Measurements from ENCODE around the gene EXOC6B. TPM values are rescaled to one million over a fixed set of nuclear protein-coding genes. Genes with fewer than 3 reads are reported as not detected.

Gene EXOC6B
- total and polyA plus RNA-seq, 8 donors, result 3.4 to 57.2 (median 27.1) TPM

DNA sequence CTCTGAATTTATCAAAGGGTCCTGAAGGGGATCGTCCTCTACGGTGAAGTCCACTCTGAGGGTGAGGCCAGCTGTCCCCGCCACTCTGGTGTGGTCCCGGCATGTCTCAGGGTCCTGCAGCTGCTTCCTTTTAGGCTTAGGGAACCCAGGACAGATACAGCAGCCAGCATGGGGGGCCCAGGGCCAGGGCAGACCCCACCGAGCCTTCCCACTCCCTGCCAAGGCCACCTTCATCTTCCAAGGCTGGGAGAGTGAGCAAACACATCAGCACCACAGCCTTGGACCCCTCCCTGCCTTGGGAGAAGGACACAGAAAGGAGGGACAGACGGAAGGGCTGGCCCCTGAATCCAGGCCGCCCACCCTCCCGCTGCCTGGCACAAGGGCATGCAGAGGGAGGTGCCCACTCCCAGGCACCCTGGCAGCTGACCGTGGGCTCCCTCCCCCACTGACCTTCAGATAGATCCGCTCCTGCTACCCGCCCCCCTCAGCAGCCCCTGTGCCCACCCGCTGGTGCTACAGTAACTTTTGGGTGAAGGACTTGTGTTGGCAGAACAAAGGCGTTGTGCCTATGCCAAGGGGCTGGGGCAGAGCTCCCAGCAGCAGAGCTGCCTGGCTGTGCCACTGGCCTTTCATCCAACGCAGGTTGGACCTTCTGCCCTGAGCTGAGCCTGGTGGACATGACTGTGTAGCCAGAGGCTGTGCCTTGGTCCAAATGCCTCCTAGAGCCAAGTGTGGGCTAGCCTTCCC is 685.8 kb downstream of the EXOC6B start:
- Histone ChIP-seq H3K4me3 (no peak overlapping the region), H3K4me1 (peaks cover 35 to 52% (median 46%) of the 10 kb centered on the region in 4 donors), H3K27me3 (peaks cover 8 to 29% (median 22%) of the 10 kb centered on the region in 3 donors), H3K9me3 (no peaks in the 10 kb centered on the region), H3K36me3 (no peaks in the 10 kb centered on the region), H3K27ac (no peak overlapping the region)
- peak; percentile 2 to 7 for DNase-seq
- intact Hi-C loops (cut with DNase I; ENCODE audit: low total_unique reads), result no loop called here
- 90 to 92% (median 91%) methylated on average over 9 to 14 of the region's 14 CpGs for WGBS, 5 donors
- TF ChIP-seq POLR2AphosphoS5 (IDR thresholded peaks at IDR 0.05) (no peak), EP300 (IDR thresholded peaks at IDR 0.05) (no peak), POLR2A (IDR thresholded peaks at IDR 0.05) (no peak)
- TF ChIP-seq, protein P1, sequence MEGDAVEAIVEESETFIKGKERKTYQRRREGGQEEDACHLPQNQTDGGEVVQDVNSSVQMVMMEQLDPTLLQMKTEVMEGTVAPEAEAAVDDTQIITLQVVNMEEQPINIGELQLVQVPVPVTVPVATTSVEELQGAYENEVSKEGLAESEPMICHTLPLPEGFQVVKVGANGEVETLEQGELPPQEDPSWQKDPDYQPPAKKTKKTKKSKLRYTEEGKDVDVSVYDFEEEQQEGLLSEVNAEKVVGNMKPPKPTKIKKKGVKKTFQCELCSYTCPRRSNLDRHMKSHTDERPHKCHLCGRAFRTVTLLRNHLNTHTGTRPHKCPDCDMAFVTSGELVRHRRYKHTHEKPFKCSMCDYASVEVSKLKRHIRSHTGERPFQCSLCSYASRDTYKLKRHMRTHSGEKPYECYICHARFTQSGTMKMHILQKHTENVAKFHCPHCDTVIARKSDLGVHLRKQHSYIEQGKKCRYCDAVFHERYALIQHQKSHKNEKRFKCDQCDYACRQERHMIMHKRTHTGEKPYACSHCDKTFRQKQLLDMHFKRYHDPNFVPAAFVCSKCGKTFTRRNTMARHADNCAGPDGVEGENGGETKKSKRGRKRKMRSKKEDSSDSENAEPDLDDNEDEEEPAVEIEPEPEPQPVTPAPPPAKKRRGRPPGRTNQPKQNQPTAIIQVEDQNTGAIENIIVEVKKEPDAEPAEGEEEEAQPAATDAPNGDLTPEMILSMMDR (IDR thresholded peaks at IDR 0.05), result no peak

DNA sequence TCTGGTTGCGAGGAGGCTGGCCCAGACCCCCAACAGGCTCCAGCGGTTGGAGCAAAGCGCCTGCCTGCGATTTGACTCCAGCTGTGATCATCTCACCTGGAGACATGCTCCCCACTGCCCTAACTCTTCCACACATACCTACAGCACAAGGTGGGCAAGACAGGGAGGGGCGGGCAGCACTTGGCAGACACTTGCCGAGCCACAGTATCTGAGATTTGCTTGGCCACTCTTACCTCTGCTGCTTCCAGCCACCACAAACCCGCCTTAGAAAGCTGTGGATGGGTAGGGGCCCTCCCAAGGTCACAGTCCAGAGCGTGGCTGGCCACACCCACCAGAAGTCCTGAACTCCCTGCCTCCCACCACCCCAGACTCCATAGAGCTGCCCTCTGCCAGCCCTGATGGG is 686.4 kb downstream of the EXOC6B start:
- H3K36me3 ChIP-seq, result no peaks in the 10 kb centered on the region
- intact Hi-C loops (cut with DNase I; ENCODE audit: low total_unique reads), result no loop called here
- H3K4me3 ChIP-seq, result no peak overlapping the region
- H3K4me1 ChIP-seq, result peaks cover 29 to 46% (median 40%) of the 10 kb centered on the region in 4 donors
- WGBS, 5 donors, result 79 to 100% (median 84%) methylated on average over 4 to 8 of the region's 8 CpGs
- no peak overlapping the region for H3K27ac ChIP-seq
- peaks cover 4 to 27% (median 16%) of the 10 kb centered on the region in 3 donors for H3K27me3 ChIP-seq
- no peak for DNase-seq
- TF ChIP-seq EP300 (IDR thresholded peaks at IDR 0.05) (no peak), POLR2AphosphoS5 (IDR thresholded peaks at IDR 0.05) (no peak), POLR2A (IDR thresholded peaks at IDR 0.05) (no peak)
- TF ChIP-seq, protein P1 (IDR thresholded peaks at IDR 0.05), result no peak
- no peaks in the 10 kb centered on the region for H3K9me3 ChIP-seq

DNA sequence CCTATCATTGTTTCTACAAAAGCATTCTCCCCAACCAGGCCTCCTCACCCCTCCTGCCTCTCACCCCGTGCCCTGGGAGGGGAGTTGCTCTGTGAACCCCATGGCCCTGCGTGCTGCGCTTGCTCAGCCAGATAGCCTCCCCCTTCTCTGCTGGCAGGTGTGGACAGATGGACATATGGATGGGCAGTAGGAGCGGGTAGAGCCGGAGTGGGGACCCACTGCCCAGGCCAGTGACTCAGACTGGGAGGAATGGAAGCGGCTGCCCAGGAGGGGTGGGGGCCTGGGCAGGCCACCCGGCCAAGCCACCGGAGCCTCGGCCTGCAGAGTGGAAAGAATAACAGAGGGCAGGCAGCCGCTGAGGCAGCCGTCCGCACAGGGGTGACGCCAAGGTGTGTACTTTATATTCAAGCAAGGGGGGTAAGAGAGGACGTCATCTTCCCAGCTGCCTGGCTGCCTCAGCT is 686.9 kb downstream of the EXOC6B start:
- no peaks in the 10 kb centered on the region for H3K9me3 ChIP-seq
- no peaks in the 10 kb centered on the region for H3K36me3 ChIP-seq
- TF ChIP-seq, protein P1 (IDR thresholded peaks at IDR 0.05), result no peak
- TF ChIP-seq EP300 (IDR thresholded peaks at IDR 0.05) (no peak), POLR2A (IDR thresholded peaks at IDR 0.05) (no peak)
- no peak overlapping the region for H3K27ac ChIP-seq
- WGBS, 5 donors, result 26 to 62% (median 31%) methylated on average over 2 to 14 of the region's 14 CpGs
- H3K27me3 ChIP-seq, result peaks cover 0 to 22% (median 11%) of the 10 kb centered on the region in 3 donors
- DNase-seq, result peak in 1 of 2 donors; percentile 66
- intact Hi-C loops (cut with DNase I; ENCODE audit: low total_unique reads), result no loop called here
- peaks cover 24 to 41% (median 35%) of the 10 kb centered on the region in 4 donors for H3K4me1 ChIP-seq
- peak overlapping the region in 1 of 4 donors; percentile 16 for H3K4me3 ChIP-seq

DNA sequence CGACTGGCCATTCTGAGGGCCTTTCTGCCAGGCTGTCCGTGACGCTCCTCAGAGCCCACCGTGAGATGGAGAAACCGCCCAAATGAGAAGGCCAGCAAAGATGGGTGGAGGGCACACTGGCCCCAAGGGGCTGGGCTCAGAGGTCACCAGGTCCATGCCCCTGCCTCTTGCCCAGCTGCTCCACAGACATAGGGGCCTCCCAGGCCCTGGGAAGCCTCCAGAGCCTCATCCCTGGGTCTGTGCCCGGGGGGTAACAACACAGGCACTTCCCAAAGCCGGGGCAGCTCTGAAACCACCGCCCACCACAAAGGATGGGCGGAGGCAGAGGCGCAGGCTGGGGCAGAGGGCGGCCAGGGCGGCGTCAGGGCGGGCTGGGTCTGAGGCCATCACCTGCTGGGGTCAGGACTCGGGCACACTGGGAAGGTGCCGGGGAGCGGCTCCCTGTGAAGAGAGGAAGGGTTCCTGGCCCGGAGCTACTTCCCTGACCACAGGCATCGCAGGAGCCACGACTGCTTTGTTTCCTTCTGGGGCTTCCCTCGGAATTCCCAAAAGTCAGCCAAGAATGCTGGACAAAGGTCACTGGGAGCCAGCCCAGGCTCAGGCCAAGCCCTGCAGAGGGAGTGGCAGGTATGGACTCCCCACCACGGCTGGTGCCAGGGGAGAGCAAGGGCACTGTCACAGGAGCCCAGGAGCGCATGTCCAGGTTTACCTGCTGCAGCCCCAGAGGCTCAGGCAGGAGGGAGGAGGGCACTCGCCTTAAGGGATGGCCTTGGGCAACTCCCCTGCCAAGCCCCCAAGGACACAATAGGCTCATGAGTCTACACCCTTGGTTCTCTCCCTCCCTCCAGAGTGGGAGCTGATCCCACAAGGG is 687.6 kb downstream of the EXOC6B start:
- H3K27me3 ChIP-seq, result peaks cover 0 to 15% (median 4%) of the 10 kb centered on the region in 3 donors
- intact Hi-C loops (cut with DNase I; ENCODE audit: low total_unique reads), result no loop called here
- no peak for TF ChIP-seq POLR2A (IDR thresholded peaks at IDR 0.05)
- TF ChIP-seq POLR2AphosphoS5 (IDR thresholded peaks at IDR 0.05), result peak in 1 of 3 donors; percentile 19
- peak in 1 of 2 donors; percentile 45 for DNase-seq
- no peak overlapping the region for H3K4me3 ChIP-seq
- no peak overlapping the region for H3K27ac ChIP-seq
- 39 to 63% (median 49%) methylated on average over 19 to 24 of the region's 24 CpGs for WGBS, 5 donors
- H3K36me3 ChIP-seq, result no peaks in the 10 kb centered on the region
- H3K4me1 ChIP-seq, result peaks cover 17 to 34% (median 28%) of the 10 kb centered on the region in 4 donors
- no peaks in the 10 kb centered on the region for H3K9me3 ChIP-seq

Measured in stomach (tissue), 9 donors.